Keratinocyte (primary cell): ENCODE measurements around the gene ASCL1. TPM values are rescaled to one million over a fixed set of nuclear protein-coding genes. Genes with fewer than 3 reads are reported as not detected.

Source experiments
- DNase-seq: peaks from one replicate; pipeline ENCODE4 v3.0.0-alpha.2; 2011; ENCODE audit warnings: low read depth, missing footprints, low spot score
- FAIRE-seq: peaks from 2 replicates; lab custom pipeline; 2011; peaks lifted over from hg19 to GRCh38; lab: Jason Lieb, UNC
- H2AFZ ChIP-seq: 2 replicates; pipeline ENCODE4 v1.6.0; 2012; ENCODE audit warnings: low read length, control low read depth, inconsistent platforms; ENCODE audit not compliant: control insufficient read depth
- H3K27ac ChIP-seq: 2 replicates; pipeline ENCODE4 v1.5.1; 2011; ENCODE audit warnings: low read length; ENCODE audit not compliant: control insufficient read depth, insufficient read depth
- H3K27me3 ChIP-seq: 3 replicates; pipeline ENCODE4 v1.6.0; 2011; ENCODE audit warnings: low read length; ENCODE audit not compliant: control insufficient read depth, insufficient read depth; ENCODE audit errors: extremely low read depth
- H3K36me3 ChIP-seq, 2 experiments: 2 replicates in 1 of 2; 3 replicates in 1 of 2; pipeline ENCODE4 v1.5.1; 2011; ENCODE audit warnings: low read length in 2 of 2, mild to moderate bottlenecking in 1 of 2; ENCODE audit not compliant: control insufficient read depth in 2 of 2, insufficient read depth in 2 of 2; ENCODE audit errors: extremely low read depth in 1 of 2
- H3K4me1 ChIP-seq: 3 replicates; pipeline ENCODE4 v1.5.1; 2011; ENCODE audit warnings: low read length; ENCODE audit not compliant: control insufficient read depth, insufficient read depth; ENCODE audit errors: extremely low read depth
- H3K4me2 ChIP-seq: 3 replicates; pipeline ENCODE4 v1.6.0; 2011; ENCODE audit warnings: low read depth, low read length; ENCODE audit not compliant: control insufficient read depth, insufficient read depth; ENCODE audit errors: extremely low read depth
- H3K4me3 ChIP-seq, 3 experiments: fragments of 200-600 bp in 1 of 3; sonication (generic) in 1 of 3; 2 replicates in 2 of 3; 3 replicates in 1 of 3; pipeline ENCODE4 v1.5.1; 2011 to 2016; ENCODE audit warnings: low read length in 3 of 3, mild to moderate bottlenecking in 3 of 3, control low read depth in 2 of 3, inconsistent platforms in 1 of 3, low read depth in 1 of 3, mixed read lengths in 1 of 3, mixed run types in 1 of 3, moderate library complexity in 1 of 3; ENCODE audit not compliant: control insufficient read depth in 2 of 3, insufficient read depth in 2 of 3; ENCODE audit errors: extremely low read depth in 1 of 3
- H3K79me2 ChIP-seq: 2 replicates; pipeline ENCODE4 v1.6.0; 2012; ENCODE audit warnings: low read length; ENCODE audit not compliant: control insufficient read depth, insufficient read depth
- H3K9ac ChIP-seq: 3 replicates; pipeline ENCODE4 v1.6.0; 2011; ENCODE audit warnings: low read length; ENCODE audit not compliant: control insufficient read depth, insufficient read depth; ENCODE audit errors: extremely low read depth
- H3K9me1 ChIP-seq: 3 replicates; pipeline ENCODE4 v1.6.0; 2011; ENCODE audit warnings: low read length; ENCODE audit not compliant: control insufficient read depth, insufficient read depth; ENCODE audit errors: extremely low read depth
- H3K9me3 ChIP-seq: 2 replicates; pipeline ENCODE4 v1.5.1; 2012; ENCODE audit warnings: low read depth, low read length; ENCODE audit not compliant: control insufficient read depth
- H4K20me1 ChIP-seq: 3 replicates; pipeline ENCODE4 v1.6.0; 2011; ENCODE audit warnings: low read length; ENCODE audit not compliant: control insufficient read depth, insufficient read depth; ENCODE audit errors: extremely low read depth
- EZH2 ChIP-seq: IDR thresholded peaks from one replicate; pipeline ENCODE4 v1.6.1; 2012; ENCODE audit warnings: inconsistent platforms, mild to moderate bottlenecking, low read length, moderate library complexity
- dilution Hi-C: fragments of 300-500 bp; cut with MboI; formaldehyde crosslinking; loops from one replicate; pipeline ENCODE4 v1.7.0; 2020; ENCODE audit warnings: low sequenced_read_pairs; ENCODE audit not compliant: extremely low pct_ligation_motif_present
- polyA plus RNA-seq, 5 experiments: library from polyadenylated mRNA; depleted of rRNA in 3 of 5; stranded (reverse) in 3 of 5; stranded (forward) in 1 of 5; unstranded in 1 of 5; fragments of >200 nt; gene quantifications; 1 replicate in 1 of 5; 2 replicates in 3 of 5; 3 replicates in 1 of 5; pipeline versions ENCODE4 v1.2.1 to v1.2.3, GENCODE V29; 2011 to 2012; ENCODE audit warnings: missing spikeins in 2 of 5, low read depth in 1 of 5, low replicate concordance in 1 of 5
- TF ChIP-seq, protein P1 (sequence below), 3 experiments: IDR thresholded peaks in 1 of 3; conservative IDR thresholded peaks in 1 of 3; optimal IDR thresholded peaks in 1 of 3; 2 replicates in 2 of 3; 3 replicates in 1 of 3; pipeline versions ENCODE3 to v1.5.1; 2011; ENCODE audit warnings: low read length in 3 of 3, mild to moderate bottlenecking in 3 of 3, moderate library complexity in 2 of 3, control low read depth in 1 of 3, inconsistent platforms in 1 of 3; ENCODE audit not compliant: insufficient read depth in 2 of 3; ENCODE audit errors: extremely low read depth in 1 of 3

Gene ASCL1
- polyA plus RNA-seq, 1 donor (not counting 4 experiments of a cell fraction or from before 2014, with no cell fraction given): not detected

DNA sequence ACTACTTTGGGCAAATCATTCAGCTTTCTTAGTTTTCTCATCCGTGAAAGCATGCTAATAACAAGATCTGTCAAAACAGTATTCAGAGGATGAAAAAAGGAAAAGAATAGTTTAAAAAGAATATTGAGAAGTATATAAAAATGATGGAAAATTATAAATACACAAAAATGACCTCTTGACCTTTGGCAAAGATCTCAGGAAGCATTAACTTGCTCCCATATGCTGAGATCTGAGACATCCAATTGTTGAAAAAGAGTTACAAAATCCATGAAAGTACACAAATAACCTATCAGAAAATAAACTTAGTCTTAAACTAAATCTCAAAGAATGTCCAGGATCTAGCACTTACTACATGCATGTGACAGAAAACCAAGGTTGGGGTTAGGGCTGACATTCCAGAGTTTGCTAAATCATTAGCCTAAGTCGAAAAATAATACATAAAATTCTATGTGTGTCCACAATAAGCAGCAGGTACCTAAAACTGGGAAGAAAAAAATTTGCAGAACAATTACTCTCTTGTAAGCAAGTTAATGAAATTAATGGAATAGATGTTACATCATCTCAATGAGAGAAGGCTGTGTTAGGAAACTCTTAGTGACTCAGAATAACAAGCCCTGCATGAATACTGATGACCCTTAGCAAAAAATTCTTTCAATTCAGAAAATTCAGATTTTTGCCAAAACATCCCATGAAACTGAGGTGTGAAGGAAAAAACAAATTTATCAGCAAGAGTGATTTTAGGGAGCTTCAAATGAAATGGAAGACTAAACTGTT, 43.8 kb upstream of the ASCL1 start:
- H3K9ac ChIP-seq: no peak overlapping the region
- no peaks in the 10 kb centered on the region for H4K20me1 ChIP-seq
- DNase-seq (no peak), FAIRE-seq (no peak)
- no peaks in the 10 kb centered on the region for H3K36me3 ChIP-seq
- H3K79me2 ChIP-seq: no peaks in the 10 kb centered on the region
- H3K9me1 ChIP-seq: no peaks in the 10 kb centered on the region
- TF ChIP-seq, protein P1, sequence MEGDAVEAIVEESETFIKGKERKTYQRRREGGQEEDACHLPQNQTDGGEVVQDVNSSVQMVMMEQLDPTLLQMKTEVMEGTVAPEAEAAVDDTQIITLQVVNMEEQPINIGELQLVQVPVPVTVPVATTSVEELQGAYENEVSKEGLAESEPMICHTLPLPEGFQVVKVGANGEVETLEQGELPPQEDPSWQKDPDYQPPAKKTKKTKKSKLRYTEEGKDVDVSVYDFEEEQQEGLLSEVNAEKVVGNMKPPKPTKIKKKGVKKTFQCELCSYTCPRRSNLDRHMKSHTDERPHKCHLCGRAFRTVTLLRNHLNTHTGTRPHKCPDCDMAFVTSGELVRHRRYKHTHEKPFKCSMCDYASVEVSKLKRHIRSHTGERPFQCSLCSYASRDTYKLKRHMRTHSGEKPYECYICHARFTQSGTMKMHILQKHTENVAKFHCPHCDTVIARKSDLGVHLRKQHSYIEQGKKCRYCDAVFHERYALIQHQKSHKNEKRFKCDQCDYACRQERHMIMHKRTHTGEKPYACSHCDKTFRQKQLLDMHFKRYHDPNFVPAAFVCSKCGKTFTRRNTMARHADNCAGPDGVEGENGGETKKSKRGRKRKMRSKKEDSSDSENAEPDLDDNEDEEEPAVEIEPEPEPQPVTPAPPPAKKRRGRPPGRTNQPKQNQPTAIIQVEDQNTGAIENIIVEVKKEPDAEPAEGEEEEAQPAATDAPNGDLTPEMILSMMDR (optimal IDR thresholded peaks at IDR 0.05 in 1 of 3, IDR thresholded peaks at IDR 0.05 in 1 of 3, conservative IDR thresholded peaks at IDR 0.05 in 1 of 3; ENCODE audit: extremely low read depth in 1 of 3, insufficient read depth in 2 of 3, low read length in 3 of 3): no peak
- TF ChIP-seq EZH2: no peak
- dilution Hi-C loops: no loop called here
- no peak overlapping the region for H3K27ac ChIP-seq
- H3K27me3 ChIP-seq: no peaks in the 10 kb centered on the region
- no peak overlapping the region for H3K4me3 ChIP-seq
- H3K9me3 ChIP-seq: no peaks in the 10 kb centered on the region
- H3K4me2 ChIP-seq: no peak overlapping the region
- H3K4me1 ChIP-seq: no peaks in the 10 kb centered on the region
- no peak overlapping the region for H2AFZ ChIP-seq

DNA sequence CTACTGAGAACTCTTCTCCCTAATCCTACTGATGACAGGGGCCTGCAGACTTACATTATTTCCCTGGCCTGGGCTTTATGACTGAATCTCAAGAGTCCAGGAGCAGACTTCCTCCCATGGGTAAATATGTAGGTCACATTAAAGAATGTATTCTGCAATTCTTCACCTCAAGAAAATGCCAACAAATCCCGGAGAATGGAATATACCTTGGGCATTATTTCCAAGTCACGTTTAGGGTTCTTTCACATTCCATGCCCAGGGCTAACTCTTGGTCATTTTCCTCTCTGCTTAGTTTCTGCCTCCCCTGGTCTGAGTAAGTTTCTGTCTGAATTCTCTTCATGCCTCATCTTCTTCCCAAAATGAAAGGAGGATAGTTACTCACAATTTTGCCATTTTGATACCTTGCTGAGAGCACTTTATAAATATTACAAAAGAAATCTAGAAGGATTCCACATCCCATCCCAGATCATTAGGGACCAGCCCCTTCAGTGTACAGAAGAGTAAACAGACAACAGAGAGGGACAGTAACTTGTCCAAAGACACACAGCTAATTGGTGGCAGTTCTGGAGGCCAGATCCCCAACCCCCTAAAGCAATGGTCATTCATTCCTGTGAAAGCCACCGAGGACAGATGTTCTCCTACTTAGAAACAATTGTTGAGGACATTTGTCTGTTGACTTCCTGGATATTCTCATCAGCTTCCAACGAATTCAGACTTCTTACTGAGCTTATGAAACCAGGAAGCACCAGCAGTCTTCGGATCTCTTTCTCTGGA, 41.0 kb upstream of the ASCL1 start:
- H3K27ac ChIP-seq: no peak overlapping the region
- no peaks in the 10 kb centered on the region for H3K79me2 ChIP-seq
- H3K4me1 ChIP-seq: no peaks in the 10 kb centered on the region
- H4K20me1 ChIP-seq: no peaks in the 10 kb centered on the region
- TF ChIP-seq EZH2: no peak
- TF ChIP-seq, protein P1 (optimal IDR thresholded peaks at IDR 0.05 in 1 of 3, IDR thresholded peaks at IDR 0.05 in 1 of 3, conservative IDR thresholded peaks at IDR 0.05 in 1 of 3; ENCODE audit: extremely low read depth in 1 of 3, insufficient read depth in 2 of 3, low read length in 3 of 3): no peak
- no peaks in the 10 kb centered on the region for H3K27me3 ChIP-seq
- FAIRE-seq (no peak), DNase-seq (no peak)
- dilution Hi-C loops: no loop called here
- no peak overlapping the region for H3K4me2 ChIP-seq
- H3K9me1 ChIP-seq: no peaks in the 10 kb centered on the region
- H2AFZ ChIP-seq: peak overlapping the region; percentile 9
- H3K9ac ChIP-seq: no peak overlapping the region
- no peaks in the 10 kb centered on the region for H3K36me3 ChIP-seq
- H3K9me3 ChIP-seq: no peaks in the 10 kb centered on the region
- no peak overlapping the region for H3K4me3 ChIP-seq
